Hypothalamus (tissue), 51 donors: ENCODE results near the gene PRPS1.
"Not testable (repeated sequence)": the region's sequence is repeated elsewhere in the genome, so short reads cannot be mapped to it uniquely, and the experiment has no call there.

Experiments used
- DNase-seq, 51 donors: peaks; one replicate each; lab custom pipeline; 2025; lab: John Stamatoyannopoulos, UW

The PRPS1 gene

GRCh38 chrX:107627838-107628661 lies at the start of gene PRPS1:
PRPS1 (plus strand) TSS chrX:107628510; CDS start chrX:107628629, 119 bp downstream.
- peak; percentile 4 to 90 (median 73) for DNase-seq

GRCh38 chrX:107579956-107580355 lies 48.4 kb upstream of the PRPS1 start:
- no peak for DNase-seq

GRCh38 chrX:107581923-107582322 lies 46.4 kb upstream of the PRPS1 start:
- no peak for DNase-seq

- no peak for DNase-seq
Measured at GRCh38 chrX:107589243-107589642, 39.1 kb upstream of the PRPS1 start.

- no peak for DNase-seq
Measured at GRCh38 chrX:107596651-107597050, 31.7 kb upstream of the PRPS1 start.

GRCh38 chrX:107597264-107597663 lies 31.0 kb upstream of the PRPS1 start:
- DNase-seq, result no peak

- no peak for DNase-seq
Measured at GRCh38 chrX:107597791-107598190, 30.5 kb upstream of the PRPS1 start.

GRCh38 chrX:107599450-107599861 lies 28.9 kb upstream of the PRPS1 start:
- DNase-seq, result peak in 2 of 51 donors; percentile 9 to 10

GRCh38 chrX:107600366-107600765 lies 27.9 kb upstream of the PRPS1 start:
- DNase-seq, result no peak

GRCh38 chrX:107601326-107601725 lies 27.0 kb upstream of the PRPS1 start:
- no peak for DNase-seq

GRCh38 chrX:107601759-107602158 lies 26.6 kb upstream of the PRPS1 start:
- DNase-seq, result no peak

GRCh38 chrX:107602694-107603239 lies 25.5 kb upstream of the PRPS1 start:
- DNase-seq, result no peak

- DNase-seq, result no peak
Measured at GRCh38 chrX:107603429-107604159, 24.7 kb upstream of the PRPS1 start.

- DNase-seq, result not testable (repeated sequence)
Measured at GRCh38 chrX:107609061-107609460, 19.2 kb upstream of the PRPS1 start.

- DNase-seq, result no peak
Measured at GRCh38 chrX:107610667-107611066, 17.6 kb upstream of the PRPS1 start.

GRCh38 chrX:107619885-107620322 lies 8.4 kb upstream of the PRPS1 start:
- no peak for DNase-seq

GRCh38 chrX:107624893-107625292 lies 3.4 kb upstream of the PRPS1 start:
- no peak for DNase-seq

- DNase-seq, result no peak
Measured at GRCh38 chrX:107625739-107626138, 2.6 kb upstream of the PRPS1 start.

- DNase-seq, result no peak
Measured at GRCh38 chrX:107626481-107626880, 1.8 kb upstream of the PRPS1 start.

GRCh38 chrX:107626916-107627315 lies 1.4 kb upstream of the PRPS1 start:
- DNase-seq, result no peak
